ENCODE data around the gene ARF4. TPM values are rescaled to one million over a fixed set of nuclear protein-coding genes. Genes with fewer than 3 reads are reported as not detected.
"Not testable (repeated sequence)": the region's sequence is repeated elsewhere in the genome, so short reads cannot be mapped to it uniquely, and the experiment has no call there.

Gene ARF4
- total RNA-seq: 100 to 1,000 TPM; 213 to 250 TPM

- Histone ChIP-seq H3K4me3 (peak within 1 kb of the TSS; percentile 68), H3K27me3 (no peaks in the 10 kb centered on the region), H3K27ac (peak within 1 kb of the TSS; percentile 99), H3K4me1 (peaks cover 7% of the 10 kb centered on the region), H3K9me3 (no peaks in the 10 kb centered on the region), H3K9ac (ENCODE audit: low read depth in 2 of 2, low read length in 2 of 2) (peak within 1 kb of the TSS; percentile 93 to 99), H3K36me3 (no peaks in the 10 kb centered on the region)
- TF ChIP-seq CTCF (IDR thresholded peaks at IDR 0.05): no peak
- peak; percentile 99 for DNase-seq
- intact Hi-C loops (cut with DNase I): loop anchor here (5.0 to 10.0 kb wide), 2 partner anchors 40 to 157 kb away; partner anchors contain the start of genes PDE12 and SLMAP
Measured at GRCh38 chr3:57597127-57597923, at the start of gene ARF4. Gene ARF4 (minus strand): TSS chr3:57597344. CDS start chr3:57597140, 204 bp downstream.

GRCh38 chr3:57646723-57647122 lies 49.6 kb upstream of the ARF4 start:
- Histone ChIP-seq H3K27me3 (no peaks in the 10 kb centered on the region), H3K36me3 (no peaks in the 10 kb centered on the region), H3K4me1 (no peaks in the 10 kb centered on the region), H3K27ac (no peak overlapping the region), H3K4me3 (no peak overlapping the region), H3K9ac (ENCODE audit: low read depth in 2 of 2, low read length in 2 of 2) (no peak overlapping the region), H3K9me3 (no peaks in the 10 kb centered on the region)
- TF ChIP-seq CTCF (IDR thresholded peaks at IDR 0.05): no peak
- intact Hi-C loops (cut with DNase I): loop anchor here (10.0 kb wide), 1 partner anchor 208 kb away; no protein-coding TSS in a partner anchor
- no peak for DNase-seq

DNA sequence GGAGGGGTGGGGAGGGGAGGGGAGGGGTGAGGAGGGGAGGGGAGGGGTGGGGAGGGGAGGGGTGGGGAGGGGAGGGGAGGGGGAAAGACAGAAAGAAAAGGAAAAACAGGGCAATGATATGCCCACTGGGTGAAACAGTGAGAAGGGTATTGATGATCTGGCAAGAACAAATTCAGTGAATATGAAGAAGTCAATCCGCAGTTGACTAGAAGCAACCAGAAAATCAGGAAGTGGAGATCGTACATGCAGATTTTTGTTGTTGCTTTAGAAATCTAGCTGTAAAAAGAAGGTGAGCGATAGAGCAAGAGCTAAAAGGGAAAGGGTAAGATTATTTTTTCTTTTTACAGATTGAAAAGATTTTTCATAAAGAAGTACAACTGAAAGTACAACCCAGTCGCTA lies 47.6 kb upstream of the ARF4 start:
- Histone ChIP-seq H3K9ac (ENCODE audit: low read depth in 2 of 2, low read length in 2 of 2) (no peak overlapping the region), H3K27me3 (no peaks in the 10 kb centered on the region), H3K4me3 (no peak overlapping the region), H3K9me3 (no peaks in the 10 kb centered on the region), H3K4me1 (no peaks in the 10 kb centered on the region), H3K36me3 (no peaks in the 10 kb centered on the region), H3K27ac (no peak overlapping the region)
- no peak for DNase-seq
- no peak for TF ChIP-seq CTCF (IDR thresholded peaks at IDR 0.05)
- intact Hi-C loops (cut with DNase I): loop anchor here (10.0 kb wide), 1 partner anchor 210 kb away; no protein-coding TSS in a partner anchor

- no peak for TF ChIP-seq CTCF (IDR thresholded peaks at IDR 0.05)
- Histone ChIP-seq H3K27me3 (no peaks in the 10 kb centered on the region), H3K4me3 (no peak overlapping the region), H3K36me3 (no peaks in the 10 kb centered on the region), H3K4me1 (no peaks in the 10 kb centered on the region), H3K27ac (no peak overlapping the region), H3K9ac (ENCODE audit: low read depth in 2 of 2, low read length in 2 of 2) (no peak overlapping the region), H3K9me3 (no peaks in the 10 kb centered on the region)
- intact Hi-C loops (cut with DNase I): no loop called here
- DNase-seq: no peak
Measured at GRCh38 chr3:57637391-57637790, 40.2 kb upstream of the ARF4 start.

DNA sequence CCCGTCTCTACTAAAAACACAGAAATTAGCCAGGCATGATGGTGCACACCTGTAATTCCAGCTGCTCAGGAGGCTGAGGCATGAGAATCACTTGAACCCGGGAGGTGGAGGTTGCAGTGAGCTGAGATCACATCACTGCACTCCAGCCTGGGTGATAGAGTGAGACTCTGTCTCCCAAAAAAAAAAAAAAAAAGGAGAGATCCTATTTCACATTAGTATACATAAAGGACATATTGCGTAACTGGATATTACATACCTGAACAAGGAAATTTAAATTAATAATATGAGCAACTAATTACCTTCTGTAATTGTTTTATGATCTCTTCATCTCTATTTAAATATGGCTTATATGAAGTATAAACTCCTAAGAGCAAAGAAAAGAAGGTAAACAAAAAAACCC lies 37.1 kb upstream of the ARF4 start:
- H3K4me3 ChIP-seq; intact Hi-C loops (cut with DNase I); H3K36me3 ChIP-seq; DNase-seq; H3K27me3 ChIP-seq; H3K9me3 ChIP-seq; H3K27ac ChIP-seq; H3K9ac ChIP-seq (ENCODE audit: low read depth in 2 of 2, low read length in 2 of 2); H3K4me1 ChIP-seq: not testable (repeated sequence)

DNA sequence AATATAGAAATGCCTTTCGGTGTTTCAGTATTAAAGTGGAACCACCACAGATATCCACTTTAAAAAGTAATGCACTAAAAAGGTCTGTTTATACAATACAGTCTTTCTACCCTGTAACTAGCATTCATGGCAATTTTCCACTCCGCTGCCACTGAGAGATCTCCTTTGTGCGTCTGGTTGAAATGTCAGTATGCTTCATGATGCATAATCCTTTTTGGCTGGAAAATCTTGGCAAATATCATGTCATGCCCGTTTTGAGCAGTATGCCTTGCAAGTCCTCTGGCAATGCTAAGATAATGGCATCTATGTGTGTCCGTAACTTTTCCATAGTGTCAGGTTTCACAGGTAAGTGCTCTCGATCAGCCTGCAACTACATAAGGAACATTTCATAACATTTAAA lies 30.8 kb upstream of the ARF4 start:
- H3K4me3 ChIP-seq: no peak overlapping the region
- no peak for TF ChIP-seq CTCF (IDR thresholded peaks at IDR 0.05)
- H3K36me3 ChIP-seq: no peaks in the 10 kb centered on the region
- no peak overlapping the region for H3K9ac ChIP-seq (ENCODE audit: low read depth in 2 of 2, low read length in 2 of 2)
- H3K27me3 ChIP-seq: no peaks in the 10 kb centered on the region
- intact Hi-C loops (cut with DNase I): no loop called here
- DNase-seq: no peak
- H3K27ac ChIP-seq: no peak overlapping the region
- no peaks in the 10 kb centered on the region for H3K4me1 ChIP-seq
- no peaks in the 10 kb centered on the region for H3K9me3 ChIP-seq

All from colonic mucosa (tissue), 4 donors.